Activated T-cell treated with anti-CD3 and anti-CD28 coated beads, Interleukin-2, amount 50 U/mL, for 72 hours (primary cell): ENCODE results near the gene SH2B2. TPM values are rescaled to one million over a fixed set of nuclear protein-coding genes. Genes with fewer than 3 reads are reported as not detected.
"Not testable (repeated sequence)": the region's sequence is repeated elsewhere in the genome, so short reads cannot be mapped to it uniquely, and the experiment has no call there.

Experiments
- ATAC-seq, 2 donors: fragments of 150-1000 bp; cut with Tn5 transposase; replicated peaks in 1 of 2; 2 replicates each; pipeline ENCODE4 v1.10.0; 2021; ENCODE audit warnings: moderate library complexity in 2 of 2, mild to moderate bottlenecking in 1 of 2
- DNase-seq, 2 donors: peaks; one replicate each; pipeline ENCODE4 v3.0.0; 2021 to 2022; ENCODE audit warnings: mixed read lengths in 1 of 2
- H3K27ac Mint-ChIP-seq: one replicate; pipeline ENCODE4 v1.8.0; 2022; ENCODE audit warnings: mild to moderate bottlenecking, moderate library complexity, mixed read lengths
- H3K27me3 Mint-ChIP-seq: one replicate; pipeline ENCODE4 v1.8.0; 2022; ENCODE audit warnings: low read depth, mixed read lengths
- H3K36me3 Mint-ChIP-seq, 2 donors: one replicate each; pipeline ENCODE4 v1.8.0; 2022; ENCODE audit warnings: mixed read lengths in 2 of 2, mild to moderate bottlenecking in 1 of 2; ENCODE audit not compliant: insufficient read depth in 2 of 2
- H3K4me1 Mint-ChIP-seq: one replicate; pipeline ENCODE4 v1.8.0; 2022; ENCODE audit warnings: low read depth, mixed read lengths
- H3K4me3 Mint-ChIP-seq, 2 donors: one replicate each; pipeline ENCODE4 v1.8.0; 2022; ENCODE audit warnings: mild to moderate bottlenecking in 2 of 2, mixed read lengths in 2 of 2, moderate library complexity in 2 of 2
- H3K9me3 Mint-ChIP-seq, 2 donors: one replicate each; pipeline ENCODE4 v1.8.0; 2022; ENCODE audit warnings: mixed read lengths in 2 of 2
- total RNA-seq, 2 donors: library from RNA; stranded (reverse); gene quantifications; one replicate each; pipeline ENCODE4 v1.2.3, GENCODE V29; 2022

The SH2B2 gene
- total RNA-seq, 2 donors from 2014 or later: 5.0 to 6.8 TPM

DNA sequence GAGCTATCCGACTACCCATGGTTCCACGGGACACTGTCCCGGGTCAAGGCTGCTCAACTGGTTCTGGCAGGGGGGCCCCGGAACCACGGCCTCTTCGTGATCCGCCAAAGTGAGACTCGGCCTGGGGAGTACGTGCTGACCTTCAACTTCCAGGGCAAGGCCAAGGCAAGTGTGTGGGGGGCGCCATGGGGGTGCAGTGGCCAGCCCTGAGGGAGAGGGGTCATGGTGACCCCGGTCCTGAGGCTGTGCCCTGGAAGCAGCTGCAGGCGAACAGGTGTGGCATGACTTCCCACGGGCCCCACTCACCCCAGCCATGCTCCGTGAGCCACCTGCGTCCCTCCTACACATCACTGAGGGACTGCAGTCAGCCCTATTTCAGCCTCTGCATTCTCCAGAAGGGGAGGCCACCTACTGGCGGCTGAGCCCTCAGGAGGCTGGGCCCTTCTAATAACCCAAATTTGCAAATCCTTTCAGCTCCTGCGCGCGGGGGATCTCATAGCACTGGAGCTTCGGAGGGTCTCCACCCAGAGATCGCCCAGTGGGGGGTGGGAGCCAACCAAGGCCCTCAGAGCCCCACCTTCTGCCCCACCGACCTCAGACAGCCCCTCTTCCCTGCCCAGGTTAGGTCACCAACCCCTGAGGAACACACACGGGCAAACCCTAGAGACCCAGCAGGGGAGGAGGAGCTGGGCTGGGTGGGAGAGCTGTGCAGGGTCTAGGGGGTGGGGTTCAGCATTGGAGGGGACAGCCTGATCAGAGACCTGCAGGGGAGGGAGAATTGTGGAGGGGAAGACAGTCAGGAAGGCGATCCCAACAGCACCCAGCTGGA, 30.8 kb downstream of the SH2B2 start:
- no peak for DNase-seq
- Mint-ChIP-seq H3K4me3 (no peak overlapping the region), H3K9me3 (no peaks in the 10 kb centered on the region), H3K27ac (no peak overlapping the region), H3K4me1 (no peaks in the 10 kb centered on the region), H3K36me3 (no peaks in the 10 kb centered on the region), H3K27me3 (peaks cover 2% of the 10 kb centered on the region)
- no peak for ATAC-seq

- no peak overlapping the region for H3K27ac Mint-ChIP-seq
- no peak for ATAC-seq
Measured at GRCh38 chr7:102318482-102318971, 31.9 kb downstream of the SH2B2 start.

GRCh38 chr7:102319671-102320070, 33.0 kb downstream of the SH2B2 start:
- DNase-seq: no peak
- H3K27ac Mint-ChIP-seq: no peak overlapping the region
- ATAC-seq: no peak
- H3K4me3 Mint-ChIP-seq: no peak overlapping the region
- H3K9me3 Mint-ChIP-seq: no peaks in the 10 kb centered on the region
- H3K27me3 Mint-ChIP-seq: peaks cover 14% of the 10 kb centered on the region
- no peaks in the 10 kb centered on the region for H3K36me3 Mint-ChIP-seq
- H3K4me1 Mint-ChIP-seq: no peaks in the 10 kb centered on the region

More at GRCh38 chr7:102318482-102318971, 31.9 kb downstream of the SH2B2 start:
- Mint-ChIP-seq H3K9me3 (no peaks in the 10 kb centered on the region), H3K27me3 (peaks cover 7% of the 10 kb centered on the region), H3K36me3 (no peaks in the 10 kb centered on the region), H3K4me3 (no peak overlapping the region), H3K4me1 (no peaks in the 10 kb centered on the region)
- no peak for DNase-seq

DNA sequence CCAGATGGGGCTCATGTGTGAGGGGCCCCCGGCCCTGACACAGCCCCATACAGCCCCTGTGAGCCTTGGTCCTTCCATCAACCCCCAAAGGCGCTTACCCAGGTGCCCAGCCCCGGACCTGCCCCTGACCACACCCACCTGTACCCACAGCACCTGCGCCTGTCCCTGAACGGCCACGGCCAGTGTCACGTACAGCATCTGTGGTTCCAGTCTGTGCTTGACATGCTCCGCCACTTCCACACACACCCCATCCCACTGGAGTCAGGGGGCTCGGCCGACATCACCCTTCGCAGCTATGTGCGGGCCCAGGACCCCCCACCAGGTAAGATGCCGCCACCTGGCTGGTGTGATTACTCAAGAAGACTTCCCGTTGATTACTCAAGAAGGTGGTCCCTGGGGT, 33.5 kb downstream of the SH2B2 start:
- ATAC-seq: no peak
- H3K27ac Mint-ChIP-seq: no peak overlapping the region
- DNase-seq: no peak
- no peaks in the 10 kb centered on the region for H3K36me3 Mint-ChIP-seq
- H3K4me3 Mint-ChIP-seq: no peak overlapping the region
- peaks cover 14% of the 10 kb centered on the region for H3K27me3 Mint-ChIP-seq
- no peaks in the 10 kb centered on the region for H3K9me3 Mint-ChIP-seq
- H3K4me1 Mint-ChIP-seq: no peaks in the 10 kb centered on the region

GRCh38 chr7:102320601-102321350, 34.1 kb downstream of the SH2B2 start:
- H3K4me3 Mint-ChIP-seq: no peak overlapping the region
- ATAC-seq (no peak), DNase-seq (no peak)
- no peak overlapping the region for H3K27ac Mint-ChIP-seq
- H3K9me3 Mint-ChIP-seq: no peaks in the 10 kb centered on the region
- H3K27me3 Mint-ChIP-seq: peaks cover 14% of the 10 kb centered on the region
- no peaks in the 10 kb centered on the region for H3K4me1 Mint-ChIP-seq
- no peaks in the 10 kb centered on the region for H3K36me3 Mint-ChIP-seq

GRCh38 chr7:102321351-102322201, 34.9 kb downstream of the SH2B2 start:
- peak; percentile 22 to 25 for DNase-seq
- peaks cover 16% of the 10 kb centered on the region for H3K27me3 Mint-ChIP-seq

GRCh38 chr7:102322202-102322715, 35.6 kb downstream of the SH2B2 start:
- DNase-seq: no peak
- no peaks in the 10 kb centered on the region for H3K4me1 Mint-ChIP-seq
- no peak overlapping the region for H3K4me3 Mint-ChIP-seq
- H3K9me3 Mint-ChIP-seq: no peaks in the 10 kb centered on the region
- peaks cover 23% of the 10 kb centered on the region for H3K27me3 Mint-ChIP-seq
- ATAC-seq: no peak
- no peaks in the 10 kb centered on the region for H3K36me3 Mint-ChIP-seq
- no peak overlapping the region for H3K27ac Mint-ChIP-seq

More at GRCh38 chr7:102321351-102322201, 34.9 kb downstream of the SH2B2 start:
- Mint-ChIP-seq H3K36me3 (no peaks in the 10 kb centered on the region), H3K9me3 (no peaks in the 10 kb centered on the region), H3K4me1 (no peaks in the 10 kb centered on the region), H3K27ac (no peak overlapping the region), H3K4me3 (peak overlapping the region in 1 of 2 donors; percentile 47)
- ATAC-seq: peak; percentile 64 to 73

DNA sequence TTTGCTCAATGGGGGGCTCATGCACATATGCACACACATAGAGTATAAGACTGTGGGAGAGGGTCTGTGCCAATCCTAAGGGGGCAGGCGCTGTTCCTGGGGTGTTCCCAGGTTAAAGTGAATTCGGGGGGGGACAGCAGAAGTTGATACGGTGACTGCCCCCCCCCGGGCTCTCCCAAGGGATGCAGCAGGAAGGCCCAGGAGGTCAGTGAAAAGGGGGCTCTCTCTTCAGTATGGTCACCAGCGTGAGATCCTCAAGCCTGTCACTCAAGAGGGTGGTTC, 37.2 kb downstream of the SH2B2 start:
- DNase-seq: no peak
- Mint-ChIP-seq H3K36me3 (no peaks in the 10 kb centered on the region), H3K9me3 (no peaks in the 10 kb centered on the region), H3K4me1 (no peaks in the 10 kb centered on the region), H3K4me3 (no peak overlapping the region), H3K27me3 (peaks cover 29% of the 10 kb centered on the region), H3K27ac (no peak overlapping the region)
- no peak for ATAC-seq

GRCh38 chr7:102325106-102325505, 38.4 kb downstream of the SH2B2 start:
- not testable (repeated sequence) for ATAC-seq, H3K27ac Mint-ChIP-seq, H3K36me3 Mint-ChIP-seq, H3K9me3 Mint-ChIP-seq, H3K4me3 Mint-ChIP-seq, H3K4me1 Mint-ChIP-seq, DNase-seq
- H3K27me3 Mint-ChIP-seq: peaks cover 29% of the 10 kb centered on the region

DNA sequence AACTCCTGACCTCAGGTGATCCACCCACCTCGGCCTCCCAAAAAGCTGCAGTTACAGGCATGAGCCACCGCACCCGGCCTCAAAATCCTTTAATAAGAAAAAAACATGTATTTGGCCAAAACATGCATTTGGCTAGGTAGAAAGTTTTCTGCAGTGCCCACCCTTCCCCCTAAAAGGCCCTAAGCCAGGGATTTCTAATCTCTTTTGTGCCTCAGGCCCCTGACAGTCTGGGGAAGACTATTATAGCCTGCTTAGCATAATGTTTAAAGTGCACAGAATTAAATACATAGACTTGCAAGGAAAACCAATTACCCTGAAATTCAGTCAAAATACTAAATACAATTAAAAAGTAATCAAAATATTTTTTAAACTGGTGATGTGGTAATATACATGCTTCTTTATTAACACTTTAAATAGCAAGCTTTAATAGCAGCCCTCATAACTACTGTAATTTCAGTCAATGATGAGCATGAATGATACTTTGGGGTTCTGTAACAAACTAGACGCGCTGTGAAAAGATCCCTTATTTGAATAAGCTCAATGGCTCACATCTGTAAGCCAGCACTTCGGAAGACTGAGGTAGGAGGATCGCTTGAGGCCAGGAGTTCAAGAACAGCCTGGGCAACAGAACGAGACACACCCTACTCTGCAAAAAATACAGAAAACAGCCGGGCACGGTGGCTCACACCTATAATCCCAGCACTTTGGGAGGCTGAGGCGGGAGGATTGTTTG, 39.7 kb downstream of the SH2B2 start:
- no peak for ATAC-seq
- Mint-ChIP-seq H3K27me3 (peaks cover 29% of the 10 kb centered on the region), H3K4me3 (no peak overlapping the region), H3K36me3 (no peaks in the 10 kb centered on the region), H3K9me3 (no peaks in the 10 kb centered on the region), H3K4me1 (no peaks in the 10 kb centered on the region), H3K27ac (no peak overlapping the region)
- DNase-seq: no peak

DNA sequence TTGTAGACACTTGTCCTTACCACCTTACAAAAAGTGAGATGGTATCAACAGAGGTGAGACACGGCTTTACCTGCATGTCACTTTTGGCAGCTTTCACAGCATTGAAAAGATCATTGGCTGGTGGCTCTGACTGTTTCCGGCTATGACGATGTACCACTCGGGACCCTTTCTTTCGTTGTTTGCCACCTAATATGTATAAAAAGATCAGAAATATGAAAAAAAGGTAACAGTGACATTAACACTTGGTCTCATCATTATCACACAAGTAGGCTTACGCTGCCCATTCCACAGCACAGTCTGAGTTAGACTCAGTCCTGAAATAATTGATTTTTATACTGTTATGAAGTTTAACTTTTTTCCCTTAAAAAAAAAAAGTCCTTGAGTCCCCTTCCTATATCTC, 40.5 kb downstream of the SH2B2 start:
- not testable (repeated sequence) for H3K4me3 Mint-ChIP-seq, H3K36me3 Mint-ChIP-seq, H3K4me1 Mint-ChIP-seq, DNase-seq, ATAC-seq, H3K27ac Mint-ChIP-seq, H3K9me3 Mint-ChIP-seq
- peaks cover 29% of the 10 kb centered on the region for H3K27me3 Mint-ChIP-seq

- H3K4me1 Mint-ChIP-seq, ATAC-seq, H3K36me3 Mint-ChIP-seq, H3K27ac Mint-ChIP-seq, H3K9me3 Mint-ChIP-seq, DNase-seq: not testable (repeated sequence)
- H3K4me3 Mint-ChIP-seq: peak overlapping the region in 1 of 2 donors; percentile 22
- peaks cover 20% of the 10 kb centered on the region for H3K27me3 Mint-ChIP-seq
Measured at GRCh38 chr7:102328863-102329262, 42.2 kb downstream of the SH2B2 start.
